Globus pallidus (tissue), 1 donor: ENCODE data around the gene TNFSF4.
A peak's percentile ranks its signal among the peaks of the same experiment; 100 is the strongest.

Experiments
- DNase-seq: peaks from one replicate; pipeline ENCODE4 v3.0.0-alpha.2; 2015; ENCODE audit warnings: low spot score

TNFSF4 gene

GRCh38 chr1:173210716-173211231 lies 3.6 kb upstream of the TNFSF4 start:
- no peak for DNase-seq

DNA sequence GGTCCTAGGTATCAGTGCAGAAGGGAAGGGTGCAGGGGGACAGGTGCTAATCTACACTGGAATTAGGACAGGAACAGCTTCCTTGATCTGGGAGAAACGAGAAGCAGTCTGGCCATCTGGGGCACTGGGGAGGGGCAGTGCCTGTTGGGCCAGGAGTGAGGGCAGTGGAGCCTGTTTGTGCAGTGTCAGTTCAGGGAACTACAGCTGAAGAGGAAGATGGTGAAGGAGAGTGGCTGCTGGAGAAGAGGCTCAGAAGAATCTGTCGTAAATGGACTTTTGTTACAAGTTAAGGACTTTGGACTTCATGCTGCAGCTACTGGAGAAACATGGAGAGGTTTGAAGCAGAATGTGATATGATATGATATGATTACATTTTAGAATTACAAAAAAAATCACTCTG lies 3.2 kb upstream of the TNFSF4 start:
- DNase-seq: no peak

GRCh38 chr1:173208868-173209267 lies 1.7 kb upstream of the TNFSF4 start:
- DNase-seq: no peak

GRCh38 chr1:173208146-173208545 lies 1.0 kb upstream of the TNFSF4 start:
- DNase-seq: no peak

DNA sequence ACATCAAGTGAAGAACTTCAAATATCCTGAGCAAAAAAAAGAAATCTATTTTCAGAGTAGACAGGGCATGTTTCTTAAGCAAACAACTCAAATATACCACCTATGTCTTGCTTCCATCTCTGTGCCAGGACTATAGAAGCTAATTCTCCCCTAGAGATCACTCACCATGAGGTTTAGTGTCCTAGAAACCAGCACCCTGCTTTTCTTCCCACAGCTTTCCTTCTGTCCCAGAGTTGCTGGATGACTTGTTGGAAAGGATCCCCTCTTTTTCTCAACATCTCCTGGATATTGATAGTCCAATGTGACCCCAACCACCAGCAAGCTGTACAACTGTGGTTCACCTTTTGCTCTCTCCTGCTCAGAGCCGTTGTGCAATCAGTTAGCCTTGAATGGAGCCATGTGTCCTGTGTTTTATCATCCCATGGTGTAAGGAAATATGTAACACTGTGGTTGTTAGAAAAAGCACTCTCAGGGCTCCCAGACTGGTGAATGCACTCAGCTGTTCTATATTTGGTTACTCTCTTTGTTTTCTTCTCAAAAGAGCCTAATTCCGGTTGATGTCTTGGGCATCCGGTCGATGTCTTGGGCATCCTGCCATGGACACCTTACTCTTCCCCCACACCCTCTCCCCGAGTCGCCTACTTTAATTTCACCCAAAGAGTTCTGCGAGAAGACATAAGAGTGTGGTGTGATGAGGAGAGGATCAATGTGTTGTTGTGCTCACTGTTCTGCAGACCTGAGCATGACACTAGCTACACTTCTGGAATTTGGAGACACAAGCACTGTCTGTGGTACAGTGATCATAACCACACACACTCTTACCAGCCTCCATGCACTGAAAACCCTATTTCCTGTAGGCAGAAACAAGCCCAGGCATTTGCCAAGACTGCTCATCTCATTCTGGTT lies 1.7 kb downstream of the TNFSF4 start:
- no peak for DNase-seq

DNA sequence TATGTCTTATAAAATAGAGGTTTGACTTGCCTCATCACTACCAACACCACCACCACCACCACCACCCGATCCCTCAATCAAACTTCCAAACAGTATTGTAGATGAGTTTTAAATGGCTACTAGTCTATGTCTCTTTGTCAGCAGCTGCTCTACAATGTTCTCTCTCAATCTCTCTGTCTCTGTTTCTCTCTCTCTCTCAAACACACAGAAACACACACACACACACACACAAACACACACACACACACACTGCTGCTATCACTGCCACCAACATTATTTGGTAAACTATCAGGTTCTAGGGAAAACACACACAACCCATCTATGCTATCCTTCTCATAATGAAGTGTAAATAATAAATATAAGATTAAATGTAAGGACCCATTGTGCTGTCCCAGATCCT lies 2.4 kb downstream of the TNFSF4 start:
- no peak for DNase-seq

DNA sequence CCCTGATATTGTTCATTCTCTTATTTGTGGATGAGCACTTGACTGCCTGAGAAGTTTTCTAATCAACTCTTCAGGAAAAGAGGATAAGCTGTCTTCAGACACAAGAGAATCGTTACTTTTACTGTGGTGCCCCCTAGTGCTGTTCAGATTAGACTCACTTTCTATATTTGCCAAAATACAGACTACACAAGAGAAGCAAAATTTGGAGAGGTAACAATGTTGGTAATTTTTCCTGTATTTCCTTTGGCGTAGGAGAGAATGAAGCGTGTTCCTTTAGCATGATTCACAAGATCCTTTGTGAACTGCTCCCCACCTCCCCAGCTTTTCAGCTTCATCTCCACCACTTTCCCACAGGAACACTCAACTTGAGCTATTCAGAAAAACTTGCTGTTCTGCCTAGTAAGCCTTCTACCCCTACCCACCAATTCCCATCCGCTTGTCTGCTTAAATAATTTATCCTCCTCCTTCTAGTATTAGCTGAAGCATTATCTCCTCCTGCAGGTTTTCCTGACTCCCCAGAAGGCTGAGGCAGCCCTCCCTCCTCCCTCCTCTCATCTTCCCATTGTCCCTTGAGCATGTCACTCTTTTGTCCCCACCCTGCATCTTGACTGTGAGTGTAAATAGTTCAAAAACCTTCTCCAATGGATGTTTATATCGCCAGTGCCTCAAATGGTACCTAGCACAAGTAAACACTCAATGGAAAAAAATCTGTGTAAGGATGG lies 4.5 kb downstream of the TNFSF4 start:
- peak; percentile 56 for DNase-seq

DNA sequence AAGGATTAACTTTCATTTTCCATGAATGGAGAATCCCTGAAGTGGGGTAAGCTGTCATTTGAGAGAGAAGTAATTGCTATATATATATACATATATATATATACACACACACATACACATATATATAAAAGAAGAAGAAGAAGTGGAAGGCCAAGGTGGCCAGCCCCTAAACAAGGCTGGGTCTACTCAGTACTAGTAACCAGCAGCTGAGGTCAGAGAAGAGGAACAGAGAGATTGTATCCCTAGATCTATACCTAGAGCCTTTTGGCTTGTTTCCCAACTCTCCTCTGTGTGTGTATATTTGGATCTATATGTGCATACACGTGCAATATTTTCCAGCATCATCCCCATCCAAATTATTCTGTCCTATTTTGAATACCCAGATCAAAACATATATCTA lies 5.2 kb downstream of the TNFSF4 start:
- no peak for DNase-seq

DNA sequence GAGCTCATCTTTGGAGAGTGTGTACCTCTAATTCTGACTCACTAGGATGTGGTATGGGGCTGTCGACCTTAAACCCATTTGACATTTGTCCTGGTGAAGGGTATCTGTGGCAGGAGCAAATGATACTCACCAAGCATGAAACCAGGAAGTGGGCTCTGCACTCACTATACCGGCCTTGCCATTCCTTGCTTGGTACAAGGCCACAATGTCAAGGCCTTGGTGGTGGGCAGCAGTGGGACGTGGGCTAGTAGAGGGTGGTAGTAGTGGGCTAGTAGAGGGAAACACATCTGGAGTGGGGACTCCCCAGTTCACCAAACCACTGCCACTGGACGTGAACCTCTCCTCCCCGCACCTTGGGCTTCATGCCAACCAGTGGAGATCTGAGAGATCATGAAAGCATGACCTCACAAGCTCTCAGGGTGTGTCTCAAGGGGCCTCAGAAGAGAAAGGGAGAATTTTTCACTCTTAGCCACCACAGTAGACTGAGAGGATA lies 11.5 kb downstream of the TNFSF4 start:
- no peak for DNase-seq

GRCh38 chr1:173193639-173194038 lies 13.5 kb downstream of the TNFSF4 start:
- peak; percentile 15 for DNase-seq

- DNase-seq: no peak
These were observed 16.0 kb downstream of the TNFSF4 start for GRCh38 chr1:173191011-173191705.

GRCh38 chr1:173190101-173190936 lies 16.8 kb downstream of the TNFSF4 start:
- DNase-seq: peak; percentile 70

- no peak for DNase-seq
These were observed 19.4 kb downstream of the TNFSF4 start for GRCh38 chr1:173187671-173188237.

GRCh38 chr1:173181791-173182190 lies 25.3 kb downstream of the TNFSF4 start:
- no peak for DNase-seq

GRCh38 chr1:173176246-173176645 lies 30.9 kb downstream of the TNFSF4 start:
- no peak for DNase-seq

DNA sequence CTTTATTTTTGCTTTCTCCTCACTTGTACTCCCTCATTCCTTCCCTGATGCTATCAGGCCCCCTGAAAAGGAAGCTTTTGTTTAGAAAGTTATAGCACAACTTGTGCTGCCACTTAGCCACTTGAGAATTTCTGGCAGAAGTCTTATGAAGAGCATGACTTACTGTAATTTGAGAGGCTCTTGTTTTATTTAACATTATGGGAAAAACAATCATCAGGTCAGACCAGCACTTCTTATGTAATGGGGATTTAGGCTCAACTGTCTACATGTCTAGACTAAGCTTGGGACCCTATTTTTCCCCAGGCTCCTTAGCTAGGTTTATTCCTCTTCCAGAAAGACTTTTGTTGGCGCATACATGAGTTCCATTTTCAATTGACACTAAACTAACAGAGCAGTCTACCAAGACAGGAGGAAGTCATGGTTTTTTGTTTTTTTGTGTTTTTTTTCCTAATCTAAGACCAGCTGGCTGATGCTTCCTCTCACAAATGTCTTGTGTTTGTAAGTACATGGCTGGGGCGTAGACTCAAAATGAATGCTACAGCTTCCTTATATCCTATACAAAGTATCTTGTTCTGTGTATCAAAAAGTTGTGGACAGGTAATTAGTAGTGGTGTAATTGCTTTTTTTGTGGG lies 31.5 kb downstream of the TNFSF4 start:
- DNase-seq: peak; percentile 55

DNA sequence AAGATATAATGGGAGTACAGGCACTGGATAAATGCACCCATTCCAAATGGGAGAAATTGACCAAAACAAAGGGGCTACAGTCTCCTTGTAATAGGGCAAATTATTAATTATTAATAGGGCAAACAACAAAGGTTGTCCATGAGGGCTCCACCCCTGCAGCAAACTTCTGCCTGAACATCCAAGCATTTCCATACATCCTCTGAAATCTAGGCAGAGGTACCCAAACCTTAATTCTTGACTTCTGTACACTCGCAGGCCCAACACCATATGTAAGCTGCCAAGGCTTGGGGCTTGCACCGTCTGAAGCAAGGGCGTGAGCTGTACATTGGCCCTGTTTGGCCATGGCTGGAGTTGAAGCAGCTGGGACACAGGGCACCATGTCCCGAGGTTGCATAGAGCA lies 33.7 kb downstream of the TNFSF4 start:
- DNase-seq: no peak

DNA sequence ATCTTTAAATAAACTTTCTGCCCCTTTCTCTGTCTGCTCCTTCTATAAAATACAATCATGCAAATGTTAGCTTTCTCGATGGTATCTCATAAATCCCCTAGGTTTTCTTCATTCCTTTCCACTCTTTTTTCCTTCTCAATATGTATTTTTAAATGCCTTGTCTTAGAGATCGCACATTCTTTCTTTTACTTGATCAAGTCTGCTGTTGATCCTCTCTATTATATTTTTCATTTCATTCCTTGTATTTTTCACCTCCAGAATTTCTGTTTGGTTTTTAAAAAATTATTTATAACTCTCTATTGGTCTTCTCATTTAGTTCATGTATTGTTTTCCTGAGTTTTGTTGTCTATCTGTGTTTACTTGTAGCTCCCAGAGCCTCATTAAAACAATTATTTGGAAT lies 36.0 kb downstream of the TNFSF4 start:
- DNase-seq: no peak

DNA sequence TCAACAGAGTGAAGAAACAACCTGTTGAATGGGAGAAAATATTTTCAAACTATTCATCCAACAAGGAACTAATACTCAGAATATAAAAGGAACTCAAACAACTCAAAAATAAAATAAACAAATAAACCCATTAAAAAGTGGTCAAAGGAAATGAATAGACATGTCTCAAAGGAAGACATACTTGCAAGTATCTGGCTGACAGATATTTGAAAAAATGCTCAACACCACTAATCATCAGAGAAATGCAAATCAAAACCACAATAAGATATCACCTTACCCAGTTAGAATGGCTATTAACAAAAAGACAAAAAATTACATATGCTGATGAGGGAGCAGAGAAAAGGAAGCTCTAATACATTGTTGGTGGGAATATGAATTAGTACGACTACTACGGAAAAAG lies 38.2 kb downstream of the TNFSF4 start:
- no peak for DNase-seq

- no peak for DNase-seq
These were observed 42.4 kb downstream of the TNFSF4 start for GRCh38 chr1:173164686-173165085.

GRCh38 chr1:173164178-173164577 lies 43.0 kb downstream of the TNFSF4 start:
- no peak for DNase-seq
